ENCODE results near the gene MAD1L1. TPM values are rescaled to one million over a fixed set of nuclear protein-coding genes. Genes with fewer than 3 reads are reported as not detected.

Gene MAD1L1
- total and polyA plus RNA-seq, 2 of the 13 experiments (the other 11 are each of a cell fraction or from before 2014, with no cell fraction given): 17.4 to 64.7 TPM

GRCh38 chr7:2232766-2233520 is at the start of gene MAD1L1 (continued):
- TF ChIP-seq ZNF770 (CRISPR knock-in tag; IDR thresholded peaks at IDR 0.05): no peak
- no peak for TF ChIP-seq ZNF567 (CRISPR knock-in tag; IDR thresholded peaks at IDR 0.05; ENCODE audit: borderline replicate concordance)
- TF ChIP-seq GABPB1 (CRISPR knock-in tag; IDR thresholded peaks at IDR 0.05): peak; percentile 74; the same call in 1 of the 2 replicates
- peak; percentile 96 for TF ChIP-seq KDM2A (CRISPR knock-in tag; IDR thresholded peaks at IDR 0.05; ENCODE audit: borderline replicate concordance, low read depth)
- no peak for TF ChIP-seq SSRP1 (CRISPR knock-in tag; IDR thresholded peaks at IDR 0.05)
- peak; percentile 21; the same call in 1 of the 2 replicates for TF ChIP-seq ZNF12 (CRISPR knock-in tag; IDR thresholded peaks at IDR 0.05)
- TF ChIP-seq ZBTB34 (CRISPR knock-in tag; IDR thresholded peaks at IDR 0.05): no peak
- TF ChIP-seq PTBP1 (IDR thresholded peaks at IDR 0.05; ENCODE audit: low read depth, low read length, poor library complexity, severe bottlenecking): no peak
- no peak for TF ChIP-seq ZNF20 (CRISPR knock-in tag; IDR thresholded peaks at IDR 0.05)
- TF ChIP-seq DNMT3B (CRISPR knock-in tag; conservative IDR thresholded peaks at IDR 0.05): no peak
- peak; percentile 57; the same call in 1 of the 2 replicates for TF ChIP-seq ZNF251 (CRISPR knock-in tag; IDR thresholded peaks at IDR 0.05)
- no peak for TF ChIP-seq SOX13 (IDR thresholded peaks at IDR 0.05)
- no peak; a peak in 1 of 4 replicates for TF ChIP-seq SOX13 (CRISPR knock-in tag; conservative IDR thresholded peaks at IDR 0.05 in 1 of 2, IDR thresholded peaks at IDR 0.05 in 1 of 2)
- TF ChIP-seq RNF219 (CRISPR knock-in tag; IDR thresholded peaks at IDR 0.05): no peak
- TF ChIP-seq ZNF549 (CRISPR knock-in tag; IDR thresholded peaks at IDR 0.05): 0 out of 2 replicates have a peak, but pooled peaks have one; percentile 23
- TF ChIP-seq KLF6 (CRISPR knock-in tag; IDR thresholded peaks at IDR 0.05): no peak
- TF ChIP-seq SMC3 (IDR thresholded peaks at IDR 0.05; ENCODE audit: low read length): no peak
- TF ChIP-seq ZSCAN21 (CRISPR knock-in tag; IDR thresholded peaks at IDR 0.05; ENCODE audit: borderline replicate concordance): no peak
- TF ChIP-seq ZNF225 (CRISPR knock-in tag; IDR thresholded peaks at IDR 0.05): 0 out of 2 replicates have a peak, but pooled peaks have one; percentile 21
- no peak for TF ChIP-seq ATM (IDR thresholded peaks at IDR 0.05; ENCODE audit: borderline replicate concordance)
- no peak for TF ChIP-seq FOXA1 (IDR thresholded peaks at IDR 0.05)
- peak; percentile 43; the same call in 1 of the 2 replicates for TF ChIP-seq FOXA1 (CRISPR knock-in tag; IDR thresholded peaks at IDR 0.05)
- no peak for TF ChIP-seq FOXK2 (IDR thresholded peaks at IDR 0.05)
- no peak for TF ChIP-seq TP53 (CRISPR knock-in tag; conservative IDR thresholded peaks at IDR 0.05)
- TF ChIP-seq BRCA1 (CRISPR knock-in tag; IDR thresholded peaks at IDR 0.05): peak; percentile 81; the same call in 1 of the 2 replicates
- no peak for TF ChIP-seq PLSCR1 (CRISPR knock-in tag; IDR thresholded peaks at IDR 0.05; ENCODE audit: borderline replicate concordance)

Data from HepG2 (cell line).